GM18519 (cell line): ENCODE results near the gene DNAH11.
"Not testable (repeated sequence)": the region's sequence is repeated elsewhere in the genome, so short reads cannot be mapped to it uniquely, and the experiment has no call there.

ENCODE experiments used
- ATAC-seq: cut with Tn5 transposase; IDR thresholded peaks from one replicate; pipeline ENCODE4 v1.9.1; 2021; ENCODE audit warnings: mild to moderate bottlenecking, moderate library complexity; ENCODE audit not compliant: unreplicated experiment, low FRiP score

Gene DNAH11

DNA sequence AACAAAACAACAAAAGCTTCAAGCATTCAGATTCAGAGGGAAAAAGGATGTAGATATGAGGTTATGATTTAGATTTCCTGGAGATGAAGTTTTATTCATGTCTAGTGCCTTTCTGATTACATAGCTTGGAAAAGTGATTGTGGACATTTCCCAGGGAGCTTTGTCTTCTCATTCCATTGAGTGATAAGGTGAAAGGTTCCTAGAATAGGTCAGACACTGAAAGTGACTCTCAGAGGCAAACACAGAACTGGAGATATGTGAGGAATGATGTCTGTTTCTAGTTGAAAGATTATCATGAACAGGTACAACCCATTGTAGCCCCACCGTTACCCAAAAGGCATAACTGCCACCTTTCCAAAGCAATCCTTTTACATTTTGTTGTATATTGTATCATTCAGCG lies 223.4 kb downstream of the DNAH11 start:
- ATAC-seq = no peak

DNA sequence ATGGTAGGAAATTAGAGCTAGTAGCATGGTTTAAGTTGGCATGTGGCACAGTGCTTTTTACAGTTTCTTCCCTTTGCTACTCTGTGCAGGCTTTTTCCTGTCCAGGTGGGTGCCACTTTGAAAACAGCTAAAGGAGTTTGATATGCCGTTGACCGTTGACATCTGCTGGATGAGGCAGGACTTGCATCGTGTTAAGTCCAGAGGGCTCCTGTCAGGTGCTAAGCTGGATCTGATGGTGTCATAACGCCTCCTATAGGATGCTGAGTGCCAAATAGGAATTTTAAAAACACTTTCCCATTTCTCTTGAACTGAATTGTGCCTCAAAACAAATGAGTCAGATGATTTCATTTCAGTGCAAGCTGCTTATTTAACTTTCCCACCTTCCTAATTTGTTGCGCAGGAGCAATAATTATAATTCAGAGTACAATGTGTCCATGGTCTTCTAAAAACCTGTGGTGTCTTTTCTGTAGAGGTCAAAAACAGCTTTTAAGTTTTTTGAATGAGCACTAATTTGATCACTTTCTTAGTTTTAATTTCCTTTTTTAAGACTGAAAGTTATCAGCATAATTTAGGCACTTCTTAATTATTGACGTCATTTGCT lies 224.6 kb downstream of the DNAH11 start:
- peak; percentile 89 for ATAC-seq

DNA sequence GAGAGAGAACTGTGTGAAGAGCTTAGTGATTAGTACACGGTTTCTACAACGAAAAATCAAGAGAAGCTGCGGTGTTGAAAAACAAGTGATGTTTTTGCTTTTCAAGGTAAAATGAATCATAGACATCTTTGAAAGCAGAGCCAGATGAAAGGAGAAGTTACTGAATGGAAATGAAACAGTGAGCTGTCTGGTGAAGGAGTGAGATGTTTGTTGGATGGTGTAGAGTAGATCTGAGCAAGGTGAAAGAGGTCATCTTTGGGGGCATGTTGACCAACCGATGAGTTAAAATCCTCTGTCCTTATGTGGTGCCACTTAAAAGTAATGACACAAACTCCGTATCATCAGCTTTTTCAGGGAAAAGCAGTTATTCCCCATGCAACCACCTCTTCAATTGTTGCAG lies 225.4 kb downstream of the DNAH11 start:
- no peak for ATAC-seq

DNA sequence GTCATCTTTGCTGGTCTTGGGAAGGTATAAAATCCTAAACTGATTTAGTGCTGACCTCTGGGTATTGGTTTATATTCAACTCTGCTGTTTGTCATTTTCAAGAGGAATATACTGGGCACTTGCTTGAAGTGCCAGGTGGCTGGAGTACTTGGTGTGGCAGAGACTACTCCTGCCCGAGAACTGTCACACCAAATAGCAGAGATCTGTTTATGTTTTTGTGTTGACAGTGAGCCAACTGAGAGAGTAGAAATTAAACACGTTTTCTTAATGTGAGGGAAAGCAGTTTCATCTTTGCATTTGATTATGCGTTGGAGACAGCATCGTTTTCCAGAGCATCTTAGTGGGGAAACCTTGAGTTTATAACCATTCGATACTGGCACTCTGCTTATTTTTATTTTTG lies 228.4 kb downstream of the DNAH11 start:
- no peak for ATAC-seq

DNA sequence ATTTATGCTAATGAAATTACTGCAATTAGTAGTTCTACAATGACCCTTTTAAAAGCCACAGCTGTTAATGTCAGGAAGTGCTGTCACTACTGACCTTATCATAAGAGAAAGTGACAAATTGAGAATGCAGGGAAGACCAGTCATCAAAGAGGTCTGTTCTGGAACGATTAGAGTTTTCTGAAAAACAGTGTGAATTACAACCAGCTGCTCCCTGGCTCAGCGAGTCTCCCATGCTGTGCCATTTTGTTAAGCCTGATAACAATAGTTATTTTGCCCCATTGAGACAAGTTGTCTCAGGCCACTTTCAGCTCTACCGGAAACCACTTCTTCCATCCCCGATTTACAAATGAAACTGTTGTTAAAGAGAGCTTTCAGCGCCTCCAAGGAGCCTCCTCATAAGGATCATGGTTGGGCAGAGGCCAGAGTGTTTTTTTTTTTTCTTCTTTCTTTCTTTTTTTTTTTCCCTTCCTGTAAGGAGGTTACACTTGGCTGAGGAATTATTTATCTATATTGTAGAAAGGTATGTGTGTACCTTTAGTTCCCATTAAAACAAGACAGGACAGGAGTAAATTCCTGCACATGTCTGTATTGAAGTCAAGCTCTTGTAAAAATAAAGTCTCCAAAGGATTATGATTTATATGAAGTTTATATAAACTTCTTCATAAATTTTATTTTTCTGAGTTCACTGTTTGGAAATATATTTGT lies 229.2 kb downstream of the DNAH11 start:
- no peak for ATAC-seq

DNA sequence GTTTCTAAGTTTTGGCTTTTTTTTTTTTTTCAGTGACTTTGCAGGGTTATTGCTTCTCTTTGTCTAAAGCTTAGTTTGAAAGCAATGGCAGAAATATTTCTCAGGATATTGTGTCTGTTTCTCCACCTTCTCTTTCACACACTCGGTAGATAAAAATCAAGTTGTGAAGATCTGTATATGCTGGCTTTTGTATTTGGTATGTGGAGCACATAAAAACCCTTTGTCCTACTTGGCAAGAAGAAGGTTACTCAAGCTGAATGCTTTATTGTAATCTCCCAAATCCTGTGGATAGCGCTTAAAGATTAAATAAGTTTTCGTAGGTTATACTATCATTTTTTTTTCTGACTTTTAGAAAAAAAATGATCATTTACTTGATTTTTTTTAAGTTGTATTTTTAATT lies 230.5 kb downstream of the DNAH11 start:
- ATAC-seq = no peak

DNA sequence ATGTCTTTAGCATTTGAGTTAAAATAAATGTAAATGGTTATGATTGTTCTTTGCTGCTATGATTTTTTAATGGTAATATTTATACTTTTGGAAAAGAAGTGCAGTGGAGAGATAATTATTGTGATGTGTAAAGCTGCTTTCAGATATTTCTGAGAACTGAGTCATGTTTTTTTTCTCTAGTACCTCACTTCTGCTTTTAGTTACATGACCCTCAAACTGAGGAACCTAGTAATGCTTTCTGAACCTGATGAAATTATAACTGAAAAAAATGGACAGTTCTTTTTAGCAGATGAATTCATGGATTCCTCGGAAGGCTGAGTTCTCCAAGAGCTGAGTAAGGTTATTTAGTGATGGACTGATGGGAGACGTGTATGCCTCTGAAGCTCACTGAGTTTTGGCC lies 235.1 kb downstream of the DNAH11 start:
- ATAC-seq = no peak

DNA sequence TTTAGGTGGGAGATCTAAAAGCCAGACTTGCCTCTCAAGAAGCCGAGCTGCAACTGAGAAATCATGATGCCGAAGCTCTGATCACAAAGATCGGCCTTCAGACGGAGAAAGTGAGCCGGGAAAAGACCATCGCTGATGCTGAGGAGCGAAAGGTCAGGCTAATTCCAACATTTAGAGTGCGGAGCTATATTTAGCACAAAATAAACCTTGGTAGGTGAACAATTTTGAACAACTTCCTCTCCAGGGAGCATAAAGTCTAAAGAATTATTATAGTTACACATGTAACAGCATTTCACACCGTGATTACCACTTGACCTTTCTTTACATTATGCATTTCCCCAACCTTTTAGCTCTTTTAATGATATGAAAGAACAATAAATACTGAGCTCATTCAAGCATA lies 236.1 kb downstream of the DNAH11 start:
- ATAC-seq = no peak

DNA sequence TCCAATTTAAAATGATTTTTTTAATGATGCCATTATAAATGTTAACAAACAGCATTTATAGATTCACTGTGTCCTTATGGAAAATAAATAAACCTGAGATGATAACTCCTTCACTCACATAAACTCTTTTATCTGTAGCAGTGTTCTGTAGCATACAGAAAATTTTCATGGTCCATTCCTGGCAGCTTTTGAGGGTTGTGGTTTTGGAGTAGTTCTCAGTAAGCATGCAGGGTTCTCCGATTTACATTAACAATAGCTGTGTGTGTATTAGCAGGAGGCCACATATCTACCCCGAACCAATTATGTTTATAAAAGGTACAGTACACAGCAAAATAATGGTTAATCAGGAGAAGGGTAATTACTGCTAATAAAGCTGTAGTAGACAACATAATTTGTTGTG lies 240.2 kb downstream of the DNAH11 start:
- ATAC-seq = no peak

DNA sequence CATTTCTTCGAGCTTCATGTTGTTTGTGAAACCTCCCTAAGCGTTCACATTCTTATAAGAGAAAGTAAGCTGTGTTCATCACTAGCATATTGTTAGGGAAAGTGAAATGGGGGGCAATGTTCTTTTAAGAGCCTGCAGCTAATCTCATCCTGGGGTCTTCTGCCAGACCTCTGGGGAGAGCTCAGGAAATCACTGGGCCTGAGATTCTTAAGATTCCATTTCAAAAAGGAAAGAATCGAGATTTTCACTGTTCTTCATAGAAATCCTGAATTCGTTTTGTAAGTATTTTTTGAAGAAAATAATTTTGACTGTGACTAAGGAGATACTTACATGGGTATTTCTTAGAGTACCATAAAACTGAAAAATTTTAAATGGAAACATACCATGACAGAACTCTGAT lies 242.2 kb downstream of the DNAH11 start:
- ATAC-seq = no peak

DNA sequence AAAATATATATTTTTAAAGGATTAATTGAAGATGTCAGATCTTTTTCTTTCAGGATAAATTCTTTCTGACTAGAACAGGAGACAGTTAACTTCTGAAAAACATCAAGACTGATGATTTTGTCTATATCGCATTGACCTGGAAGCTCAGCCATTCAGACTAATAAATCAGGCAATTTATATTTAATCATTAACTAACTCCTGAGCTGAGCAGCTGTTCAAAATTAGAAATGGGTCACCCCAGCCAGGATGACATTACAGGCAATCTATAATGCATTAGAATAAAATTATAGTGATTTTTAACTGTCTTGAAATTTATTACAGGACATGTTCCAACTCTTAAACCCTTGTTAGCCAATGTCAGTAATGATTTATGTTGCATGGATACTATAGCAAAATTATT lies 263.0 kb downstream of the DNAH11 start:
- ATAC-seq = no peak

DNA sequence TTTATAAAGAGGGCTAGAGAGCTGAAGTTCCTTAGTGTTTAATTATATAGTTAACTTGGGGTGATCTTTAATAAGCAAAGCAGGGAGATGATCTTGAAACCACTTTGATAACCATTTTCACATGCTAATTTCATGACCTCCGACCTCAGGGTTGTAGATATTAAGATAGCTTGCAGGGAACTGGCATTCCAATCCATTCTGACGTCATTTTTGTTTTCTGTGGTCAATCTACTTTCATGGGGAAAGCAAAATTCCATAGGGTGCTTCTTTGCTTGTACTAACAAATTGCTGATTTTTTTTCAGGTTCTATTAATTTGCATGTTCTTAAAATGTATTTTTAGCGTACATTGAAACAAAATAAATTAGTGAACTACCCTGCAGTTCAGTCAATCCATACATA lies 263.5 kb downstream of the DNAH11 start:
- no peak for ATAC-seq

DNA sequence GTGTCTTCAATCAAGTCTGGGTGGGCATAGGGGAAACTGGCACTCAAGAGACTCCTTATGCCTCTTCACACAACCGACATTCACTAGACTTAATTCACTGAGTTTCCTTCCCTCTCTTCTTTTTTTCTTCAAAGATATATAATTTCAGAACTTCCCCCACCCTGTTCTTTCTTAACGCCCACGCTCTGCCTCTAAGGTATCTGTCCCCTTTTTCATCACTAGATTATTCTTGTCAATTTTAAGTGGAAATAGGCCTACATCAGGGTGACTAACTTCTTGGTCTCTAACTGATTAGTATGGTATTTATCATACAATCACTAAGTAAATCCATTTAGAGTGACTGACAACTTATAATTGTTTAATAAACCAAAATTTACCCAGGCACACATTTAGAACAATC lies 276.2 kb downstream of the DNAH11 start:
- no peak for ATAC-seq

DNA sequence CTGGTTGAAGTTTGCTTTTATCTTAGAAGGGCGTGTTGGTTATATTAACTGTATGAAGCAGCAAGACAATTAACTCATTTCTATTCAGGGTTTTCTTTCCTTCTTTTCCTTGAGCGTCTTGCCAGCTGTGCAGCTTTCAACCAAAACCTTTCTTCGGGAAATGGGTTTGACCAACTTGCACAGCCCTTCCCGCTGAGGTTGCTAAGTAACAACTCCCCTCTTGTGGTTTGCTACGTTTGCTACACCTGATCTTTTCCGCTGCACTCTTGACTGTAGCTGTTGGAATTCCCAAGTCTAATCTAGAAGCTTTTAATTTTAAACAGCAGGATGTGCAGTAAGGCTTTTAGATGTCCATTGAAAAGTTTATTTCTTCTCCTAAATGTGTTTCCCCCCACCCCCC lies 286.0 kb downstream of the DNAH11 start:
- ATAC-seq = no peak

DNA sequence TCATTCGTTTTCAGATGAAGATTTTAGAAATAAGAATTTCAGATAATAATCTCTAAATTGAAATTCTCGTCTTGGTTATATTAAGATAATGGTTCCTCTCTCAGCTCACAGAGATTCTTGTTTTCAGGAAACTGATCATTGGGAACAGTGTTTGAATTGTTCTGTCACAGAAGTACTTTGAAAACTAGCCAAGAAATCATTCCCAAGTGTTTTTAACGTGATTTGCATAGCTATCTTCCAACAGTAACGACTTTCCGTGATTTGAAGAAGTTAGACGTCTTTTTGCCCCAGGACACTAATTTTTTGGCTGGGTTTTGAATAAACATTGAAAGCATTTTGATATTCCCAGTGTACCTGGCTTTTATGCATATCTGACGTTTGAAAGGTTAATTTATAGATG lies 286.9 kb downstream of the DNAH11 start:
- ATAC-seq = no peak

DNA sequence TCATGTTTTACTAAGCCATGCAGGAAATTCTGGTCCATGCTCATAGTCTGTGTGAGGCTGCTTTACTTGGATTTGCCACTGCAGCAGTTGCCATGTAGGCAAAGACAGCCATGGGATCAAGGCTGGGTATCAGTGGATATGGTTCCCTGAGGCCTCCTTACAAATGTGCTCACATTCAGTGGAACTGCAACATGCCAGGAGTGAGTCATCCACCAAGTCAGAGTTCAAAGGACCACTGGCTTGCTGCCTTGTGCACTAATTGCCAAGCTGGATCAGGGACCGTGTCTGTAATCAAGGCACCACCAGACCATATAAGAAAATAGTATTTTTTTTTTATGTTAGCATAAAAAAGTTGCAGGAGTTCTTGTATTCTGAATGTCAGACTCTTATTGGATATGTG lies 301.9 kb downstream of the DNAH11 start:
- ATAC-seq = no peak

DNA sequence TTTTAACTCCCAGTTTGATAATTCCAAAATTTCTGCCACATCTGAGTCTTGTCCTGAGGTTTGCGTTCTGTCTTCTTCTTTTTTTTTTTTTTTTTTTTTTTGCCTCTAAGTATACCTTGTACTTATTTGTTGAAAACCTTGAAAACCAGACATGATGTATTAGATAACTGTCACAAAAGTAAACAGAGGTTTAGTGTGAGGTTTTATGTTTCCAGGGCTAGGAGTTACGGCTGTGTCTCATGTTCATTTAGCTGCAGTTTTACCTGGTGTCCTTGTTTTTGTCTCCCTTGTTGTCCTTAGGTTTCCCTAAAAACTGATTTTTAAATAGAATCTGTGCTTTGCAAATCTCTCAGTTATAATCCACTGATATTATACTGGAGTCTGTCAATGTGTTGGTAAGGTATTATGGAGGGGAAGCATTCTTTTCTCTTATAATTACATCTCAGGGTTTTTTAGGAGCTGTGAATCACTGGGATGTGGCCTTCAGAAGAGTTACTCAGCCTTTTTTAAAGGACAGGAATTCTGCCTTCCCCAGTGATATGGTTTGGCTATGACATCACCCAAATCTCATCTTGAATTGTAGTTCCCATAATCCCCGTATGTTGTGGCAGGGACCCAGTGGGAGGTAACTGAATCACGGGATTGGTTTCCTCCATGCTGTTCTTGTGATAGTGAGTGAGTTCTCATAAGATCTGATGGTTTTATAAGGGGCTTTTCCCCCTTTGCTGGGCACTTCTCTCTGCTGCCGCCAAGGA lies 307.9 kb downstream of the DNAH11 start:
- ATAC-seq = no peak

DNA sequence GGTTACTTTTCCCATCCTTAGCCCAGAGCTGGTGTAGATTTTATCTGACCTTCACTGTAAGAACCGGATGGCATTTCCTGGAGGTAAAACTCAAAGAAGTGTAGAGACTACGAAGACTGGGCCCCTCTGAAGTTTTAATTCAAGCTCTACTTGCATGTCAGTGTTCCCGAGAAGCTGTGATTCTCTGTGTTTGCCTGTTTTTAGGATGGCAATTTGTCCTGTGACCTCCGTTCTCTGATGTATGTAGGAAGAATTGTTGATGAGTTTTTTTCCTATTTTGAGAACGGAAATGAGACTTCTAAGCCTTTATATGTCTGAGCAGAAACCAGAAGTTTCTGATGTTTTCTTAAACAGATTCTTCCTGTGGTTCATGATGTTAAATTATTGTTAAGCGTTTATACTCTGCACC lies 308.7 kb downstream of the DNAH11 start:
- no peak for ATAC-seq

DNA sequence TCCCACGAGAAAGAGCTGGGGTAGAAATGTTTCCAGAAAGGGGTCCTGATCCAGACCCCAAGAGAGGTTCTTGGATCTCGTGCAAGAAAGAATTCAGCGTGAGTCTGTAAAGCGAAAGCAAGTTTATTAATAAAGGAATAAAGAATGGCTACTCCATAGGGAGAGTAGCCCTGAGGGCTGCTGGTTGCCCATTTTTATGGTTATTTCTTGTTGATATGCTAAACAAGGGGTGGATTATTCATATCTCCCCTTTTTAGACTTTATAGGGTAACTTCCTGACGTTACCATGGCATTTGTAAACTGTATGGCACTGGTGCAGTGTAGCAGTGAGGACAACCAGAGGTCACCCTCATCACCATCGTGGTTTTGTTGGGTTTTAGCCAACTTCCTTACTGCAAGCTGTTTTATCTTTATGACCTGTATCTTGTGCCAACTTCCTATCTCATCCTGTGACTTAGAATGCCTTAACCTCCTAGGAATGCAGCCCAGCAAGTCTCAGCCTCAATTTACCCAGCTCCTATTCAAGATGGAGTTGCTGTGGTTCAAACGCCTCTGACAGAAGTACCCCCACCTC lies 322.9 kb downstream of the DNAH11 start:
- ATAC-seq = not testable (repeated sequence)

DNA sequence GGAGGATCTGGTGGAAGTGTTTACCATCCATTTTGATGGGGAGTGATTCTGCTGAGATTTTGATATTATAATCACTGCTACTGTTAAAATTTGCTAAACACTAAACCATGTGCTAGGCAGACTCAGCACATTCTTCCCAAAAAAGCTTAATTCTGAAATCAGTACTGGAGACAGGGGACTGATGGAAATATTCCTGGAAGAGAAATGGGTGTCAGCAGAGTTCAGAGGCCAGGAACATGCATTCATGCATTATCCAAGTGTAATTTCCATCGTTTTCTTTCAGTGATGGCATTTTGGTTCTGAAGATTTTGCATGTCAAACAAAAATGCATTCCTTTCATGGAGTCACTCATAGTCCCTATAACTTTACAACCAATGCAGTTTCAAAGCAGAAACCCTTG lies 323.9 kb downstream of the DNAH11 start:
- no peak for ATAC-seq

DNA sequence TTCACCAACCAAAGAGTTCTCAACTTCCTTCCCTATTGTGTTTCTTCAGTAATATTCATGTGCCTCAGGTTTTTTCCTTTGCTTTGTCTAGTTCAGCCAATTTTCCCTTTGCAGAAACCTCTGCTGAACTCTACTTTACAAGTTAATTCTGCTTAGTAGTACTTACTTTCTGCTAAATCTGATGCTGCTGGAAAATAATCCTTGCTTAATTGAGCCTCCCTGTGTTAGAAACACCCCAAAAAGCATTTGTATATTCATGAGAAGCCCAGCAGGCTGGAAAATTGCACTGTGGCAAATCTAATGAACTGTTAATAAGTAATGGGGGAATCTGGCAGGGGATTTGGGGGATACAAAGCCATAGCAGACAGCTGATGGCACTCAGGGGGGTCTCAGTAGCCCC lies 324.4 kb downstream of the DNAH11 start:
- ATAC-seq = no peak
